ENCODE results near the gene MCRIP1. TPM values are rescaled to one million over a fixed set of nuclear protein-coding genes. Genes with fewer than 3 reads are reported as not detected.

MCRIP1 gene
- total and polyA plus RNA-seq, 9 of the 15 experiments (the other 6 are each of a cell fraction or from before 2014, with no cell fraction given) = 0.39 to 35.8 (median 9.7) TPM

DNA sequence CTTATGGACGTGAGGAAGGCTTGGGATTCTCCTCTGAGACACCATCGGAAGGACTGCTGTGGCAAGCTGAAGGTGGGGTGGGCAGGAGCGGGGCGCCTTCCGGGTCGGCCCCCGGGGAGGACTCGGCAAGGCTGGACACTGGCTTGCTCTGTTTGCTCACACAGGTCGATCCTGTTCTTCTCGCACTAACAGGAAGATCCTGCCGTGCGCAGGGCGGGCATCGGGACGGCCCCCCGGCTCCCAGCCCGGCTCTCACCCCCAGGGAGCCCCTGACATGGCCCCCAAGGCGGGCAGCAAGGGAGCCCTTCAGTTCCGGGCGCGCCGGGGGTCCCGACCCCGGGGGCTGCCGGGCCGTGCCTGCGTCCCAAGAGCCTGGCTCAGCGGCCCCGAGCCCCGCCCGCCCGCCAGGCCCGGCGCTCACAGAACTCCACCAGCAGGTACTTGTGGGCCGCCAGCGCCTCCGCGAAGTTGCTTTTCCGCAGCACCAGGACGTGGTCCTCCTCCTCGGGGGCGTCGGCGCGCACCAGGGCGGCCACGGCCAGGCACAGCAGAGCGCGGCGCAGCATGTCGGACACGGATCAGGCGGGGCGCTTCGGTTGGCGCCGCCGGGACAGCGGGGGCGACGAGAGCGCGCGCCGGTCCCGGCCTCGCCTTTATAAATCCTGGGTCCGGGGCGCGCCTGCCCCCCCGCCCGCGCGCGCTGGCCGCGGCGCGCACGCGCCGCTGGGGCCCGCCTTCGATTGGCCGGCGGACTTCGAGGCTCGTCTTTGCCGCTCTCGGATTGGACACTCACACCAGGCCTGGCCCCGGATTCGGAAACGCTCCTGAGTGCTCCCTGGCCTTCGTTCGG, 27.0 kb upstream of the MCRIP1 start, which contains the start of gene P4HB:
Gene P4HB (minus strand): TSS at position 630 of the 850 bp plus-strand sequence. CDS start 64 bp downstream, at position 566.
- Histone ChIP-seq H3K4me1 (replicated peaks in 1 of 2; ENCODE audit: control insufficient read depth in 2 of 2, insufficient read depth in 2 of 2, low read length in 2 of 2) (peaks cover 29 to 49% of the 10 kb centered on the region in 2 experiments), H3K27me3 (ENCODE audit: control insufficient read depth in 2 of 2, insufficient read depth in 2 of 2, low read length in 2 of 2) (no peaks in the 10 kb centered on the region), H2AFZ (ENCODE audit: low read depth, low read length) (peak within 1 kb of the TSS; percentile 84), H3K4me3 (peak within 1 kb of the TSS; percentile 94), H3K27ac (ENCODE audit: extremely low read depth, low read depth, low read length) (peak within 1 kb of the TSS; percentile 96), H3K9me1 (ENCODE audit: control insufficient read depth, insufficient read depth, low read length) (peaks cover 16% of the 10 kb centered on the region), H3K36me3 (ENCODE audit: control insufficient read depth, insufficient read depth, low read length) (peaks cover 79% of the 10 kb centered on the region), H3K9me3 (replicated peaks; ENCODE audit: control insufficient read depth, insufficient read depth, low read depth, low read length) (no peaks in the 10 kb centered on the region), H4K20me1 (replicated peaks; ENCODE audit: control insufficient read depth, insufficient read depth, low read length) (peaks cover 29% of the 10 kb centered on the region), H3K9ac (ENCODE audit: insufficient read depth in 1 of 2, low read depth in 2 of 2, low read length in 2 of 2) (peak within 1 kb of the TSS; percentile 99), H3K79me2 (ENCODE audit: control insufficient read depth, insufficient read depth, low read length) (peaks cover 91% of the 10 kb centered on the region), H3K4me2 (ENCODE audit: insufficient read depth, low read length) (peak within 1 kb of the TSS; percentile 99)
- CTCF ChIA-PET (ENCODE audit: low intra/inter-chr PET ratio) = no interaction called here
- BruUV-seq (replicated peaks) = no TSS peak
- in situ Hi-C loops (cut with MboI) = loop anchor here (5.0 kb wide), 1 partner anchor 128 kb away; no protein-coding TSS in a partner anchor
- intact Hi-C loops (cut with micrococcal nuclease) = loop anchor here (2.0 to 5.0 kb wide), 2 partner anchors 38 to 163 kb away; partner anchors contain the start of genes CENPX and LRRC45
- ATAC-seq (no peak), FAIRE-seq (no peak), DNase-seq (ENCODE audit: extremely low read depth in 1 of 4, low spot score in 3 of 4) (peak in 1 of 4 experiments; percentile 96)
- under 1% methylated on average over 74 of the region's 95 CpGs for WGBS (ENCODE audit: insufficient coverage, low coverage, missing lambda C conversion rate)
- POLR2A ChIA-PET = interaction anchor here (0.6 to 2.5 kb wide), 20 partner anchors 8 to 369 kb away, joined by 3 to 21 read pairs (median 4); partner anchors contain the start of genes ARHGDIA, MCRIP1 and SLC25A10
- TF ChIP-seq HDAC2 (IDR thresholded peaks at IDR 0.05) = no peak
- TF ChIP-seq MAZ (CRISPR knock-in tag; conservative IDR thresholded peaks at IDR 0.05 in 1 of 2, IDR thresholded peaks at IDR 0.05 in 1 of 2) = peak in 1 of 2 experiments; percentile 37; a peak in 2 of 4 replicates
- peak; percentile 50 for TF ChIP-seq EGR1 (conservative IDR thresholded peaks at IDR 0.05)
- no peak for TF ChIP-seq KHSRP (IDR thresholded peaks at IDR 0.05)
- TF ChIP-seq ZBTB7A (IDR thresholded peaks at IDR 0.05; ENCODE audit: borderline replicate concordance, control insufficient read depth, low read depth, low read length) = peak; percentile 74
- no peak for TF ChIP-seq SNIP1 (IDR thresholded peaks at IDR 0.05; ENCODE audit: low read depth)
- peak; percentile 92 for TF ChIP-seq RBM22 (IDR thresholded peaks at IDR 0.05; ENCODE audit: low read depth, low read length, poor library complexity, severe bottlenecking)
- TF ChIP-seq, protein P1, sequence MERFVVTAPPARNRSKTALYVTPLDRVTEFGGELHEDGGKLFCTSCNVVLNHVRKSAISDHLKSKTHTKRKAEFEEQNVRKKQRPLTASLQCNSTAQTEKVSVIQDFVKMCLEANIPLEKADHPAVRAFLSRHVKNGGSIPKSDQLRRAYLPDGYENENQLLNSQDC (CRISPR knock-in tag; IDR thresholded peaks at IDR 0.05) = no peak
- TF ChIP-seq ZC3H11A (IDR thresholded peaks at IDR 0.05; ENCODE audit: low read depth, low read length) = no peak
- TF ChIP-seq ZNF778 (CRISPR knock-in tag; IDR thresholded peaks at IDR 0.05) = no peak
- TF ChIP-seq, protein P2, sequence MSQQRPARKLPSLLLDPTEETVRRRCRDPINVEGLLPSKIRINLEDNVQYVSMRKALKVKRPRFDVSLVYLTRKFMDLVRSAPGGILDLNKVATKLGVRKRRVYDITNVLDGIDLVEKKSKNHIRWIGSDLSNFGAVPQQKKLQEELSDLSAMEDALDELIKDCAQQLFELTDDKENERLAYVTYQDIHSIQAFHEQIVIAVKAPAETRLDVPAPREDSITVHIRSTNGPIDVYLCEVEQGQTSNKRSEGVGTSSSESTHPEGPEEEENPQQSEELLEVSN (IDR thresholded peaks at IDR 0.05; ENCODE audit: borderline replicate concordance in 1 of 2, extremely low read depth in 1 of 2, insufficient read depth in 1 of 2, insufficient read length in 1 of 2, low read depth in 1 of 2, low read length in 1 of 2, poor library complexity in 1 of 2, severe bottlenecking in 1 of 2) = peak in 1 of 2 experiments; percentile 82
- 0 out of 2 replicates have a peak, but pooled peaks have one; percentile 52 for TF ChIP-seq ZNF212 (CRISPR knock-in tag; IDR thresholded peaks at IDR 0.05)
- no peak for TF ChIP-seq DIDO1 (tag; IDR thresholded peaks at IDR 0.05; ENCODE audit: low read depth)
- peak; percentile 52 for TF ChIP-seq POLR2B (IDR thresholded peaks at IDR 0.05; ENCODE audit: low read depth, partially characterized antibody)
- 0 out of 2 replicates have a peak, but pooled peaks have one; percentile 9 for TF ChIP-seq MXI1 (IDR thresholded peaks at IDR 0.05; ENCODE audit: low read depth, low read length)
- no peak for TF ChIP-seq ZNF274 (IDR thresholded peaks at IDR 0.05; ENCODE audit: borderline replicate concordance, low read depth, low read length)
- TF ChIP-seq PML (IDR thresholded peaks at IDR 0.05; ENCODE audit: low read length) = 0 out of 2 replicates have a peak, but pooled peaks have one; percentile 42
- TF ChIP-seq POLR2G (IDR thresholded peaks at IDR 0.05; ENCODE audit: low read depth, low read length) = peak; percentile 94
- TF ChIP-seq SMAD1 (IDR thresholded peaks at IDR 0.05; ENCODE audit: low read depth, low read length, partially characterized antibody) = no peak
- no peak for TF ChIP-seq CSDE1 (IDR thresholded peaks at IDR 0.05)
- TF ChIP-seq ZSCAN29 (IDR thresholded peaks at IDR 0.05) = no peak; the same call in 1 of the 2 replicates
- TF ChIP-seq RAD21 (CRISPR knock-in tag; conservative IDR thresholded peaks at IDR 0.05 in 1 of 2, IDR thresholded peaks at IDR 0.05 in 1 of 2) = no peak

Measured in K562 (cell line).